H9 (cell line): ENCODE data around the gene PRRG3. TPM values are rescaled to one million over a fixed set of nuclear protein-coding genes. Genes with fewer than 3 reads are reported as not detected.

Experiments used
- DNase-seq: peaks from one replicate; pipeline ENCODE4 v3.0.0-alpha.2; 2017
- H2AFZ ChIP-seq: one replicate; pipeline ENCODE4 v1.6.1; 2013; ENCODE audit warnings: mild to moderate bottlenecking, low read length, control low read depth, moderate library complexity
- H2AK5ac ChIP-seq: 2 replicates; pipeline ENCODE4 v1.6.1; 2013; ENCODE audit warnings: low read length, control low read depth, mixed read lengths; ENCODE audit not compliant: insufficient read length
- H2BK120ac ChIP-seq: one replicate; pipeline ENCODE4 v1.6.1; 2013; ENCODE audit warnings: low read depth, mild to moderate bottlenecking, low read length, control low read depth, inconsistent platforms; ENCODE audit not compliant: poor library complexity, severe bottlenecking
- H2BK12ac ChIP-seq: 2 replicates; pipeline ENCODE4 v1.6.1; 2013; ENCODE audit warnings: low read length, control low read depth, mixed read lengths, low read depth; ENCODE audit not compliant: insufficient read length
- H2BK15ac ChIP-seq: 2 replicates; pipeline ENCODE4 v1.6.1; 2013; ENCODE audit warnings: low read depth, low read length, control low read depth
- H2BK20ac ChIP-seq: one replicate; pipeline ENCODE4 v1.6.1; 2013; ENCODE audit warnings: low read depth, mild to moderate bottlenecking, low read length, control low read depth, inconsistent platforms; ENCODE audit not compliant: poor library complexity, severe bottlenecking
- H2BK5ac ChIP-seq: 2 replicates; pipeline ENCODE4 v1.6.1; 2013; ENCODE audit warnings: low read length, control low read depth, mixed read lengths; ENCODE audit not compliant: insufficient read length
- H3K14ac ChIP-seq: 2 replicates; pipeline ENCODE4 v1.6.1; 2013; ENCODE audit warnings: low read length, control low read depth; ENCODE audit not compliant: insufficient read depth
- H3K18ac ChIP-seq: 2 replicates; pipeline ENCODE4 v1.6.1; 2013; ENCODE audit warnings: low read depth, mild to moderate bottlenecking, mixed read lengths, low read length, control low read depth; ENCODE audit not compliant: insufficient read length
- H3K23ac ChIP-seq: 2 replicates; pipeline ENCODE4 v1.6.1; 2013; ENCODE audit warnings: low read length, control low read depth, mixed read lengths, low read depth; ENCODE audit not compliant: insufficient read length
- H3K23me2 ChIP-seq: 2 replicates; pipeline ENCODE4 v1.6.1; 2013; ENCODE audit warnings: low read depth, mild to moderate bottlenecking, mixed read lengths, low read length, control low read depth; ENCODE audit not compliant: insufficient read length, poor library complexity, severe bottlenecking
- H3K27ac ChIP-seq: 2 replicates; pipeline ENCODE4 v1.5.1; 2013; ENCODE audit warnings: low read length, control low read depth, mixed read lengths, low read depth; ENCODE audit not compliant: insufficient read length
- H3K27me3 ChIP-seq: 2 replicates; pipeline ENCODE4 v1.6.1; 2013; ENCODE audit warnings: low read length, control low read depth, inconsistent platforms; ENCODE audit not compliant: insufficient read depth
- H3K4ac ChIP-seq: 2 replicates; pipeline ENCODE4 v1.6.1; 2013; ENCODE audit warnings: low read depth, mild to moderate bottlenecking, control low read depth, inconsistent platforms, low read length, moderate library complexity
- H3K4me1 ChIP-seq: 2 replicates; pipeline ENCODE4 v1.6.1; 2013; ENCODE audit warnings: low read length, control low read depth, inconsistent platforms; ENCODE audit not compliant: insufficient read depth
- H3K4me2 ChIP-seq: 2 replicates; pipeline ENCODE4 v1.6.1; 2013; ENCODE audit warnings: low read length, control low read depth, mixed read lengths; ENCODE audit not compliant: insufficient read length, insufficient read depth
- H3K56ac ChIP-seq: 2 replicates; pipeline ENCODE4 v1.6.1; 2013; ENCODE audit warnings: low read depth, mild to moderate bottlenecking, mixed read lengths, low read length, control low read depth; ENCODE audit not compliant: insufficient read length
- H3K79me1 ChIP-seq: 2 replicates; pipeline ENCODE4 v1.6.1; 2013; ENCODE audit warnings: low read depth, mild to moderate bottlenecking, moderate library complexity, low read length, control low read depth, inconsistent platforms; ENCODE audit not compliant: insufficient read depth, poor library complexity, severe bottlenecking
- H3K79me2 ChIP-seq: 2 replicates; pipeline ENCODE4 v1.6.1; 2013; ENCODE audit warnings: low read length, control low read depth, inconsistent platforms; ENCODE audit not compliant: insufficient read depth
- H3K9ac ChIP-seq: 2 replicates; pipeline ENCODE4 v1.6.1; 2013; ENCODE audit warnings: low read length, control low read depth, mixed read lengths; ENCODE audit not compliant: insufficient read length; ENCODE audit errors: extremely low read depth
- H3K9me3 ChIP-seq: one replicate; pipeline ENCODE4 v1.6.1; 2013; ENCODE audit warnings: low read depth, low read length, inconsistent platforms; ENCODE audit not compliant: control insufficient read depth
- H3T11ph ChIP-seq: one replicate; pipeline ENCODE4 v1.6.1; 2013; ENCODE audit warnings: mild to moderate bottlenecking, low read length, control low read depth, inconsistent platforms
- H4K20me1 ChIP-seq: one replicate; pipeline ENCODE4 v1.6.1; 2013; ENCODE audit not compliant: control insufficient read depth, insufficient read length, insufficient read depth
- H4K5ac ChIP-seq: 2 replicates; pipeline ENCODE4 v1.6.1; 2013; ENCODE audit warnings: low read depth, mild to moderate bottlenecking, mixed read lengths, low read length, control low read depth; ENCODE audit not compliant: insufficient read length
- H4K8ac ChIP-seq: replicated peaks from 2 replicates; pipeline ENCODE4 v1.6.1; 2013; ENCODE audit warnings: low read length, control low read depth, mixed read lengths, low read depth; ENCODE audit not compliant: insufficient read length
- H4K91ac ChIP-seq: 2 replicates; pipeline ENCODE4 v1.6.1; 2013; ENCODE audit warnings: low read depth, mild to moderate bottlenecking, moderate library complexity, mixed read lengths, low read length, control low read depth; ENCODE audit not compliant: insufficient read length
- H3K27ac Mint-ChIP-seq, 3 experiments: 2 replicates in 2 of 3; 3 replicates in 1 of 3; pipeline ENCODE4 v1.8.0; 2020 to 2021; ENCODE audit warnings: mixed read lengths in 3 of 3, mild to moderate bottlenecking in 1 of 3, moderate library complexity in 1 of 3
- H3K27me3 Mint-ChIP-seq: 2 replicates; pipeline ENCODE4 v1.8.0; 2021; ENCODE audit warnings: low read depth, mild to moderate bottlenecking, moderate library complexity, mixed read lengths
- H3K36me3 Mint-ChIP-seq, 3 experiments: 2 replicates in 2 of 3; 3 replicates in 1 of 3; pipeline ENCODE4 v1.8.0; 2020 to 2021; ENCODE audit warnings: low read depth in 3 of 3, mixed read lengths in 3 of 3; ENCODE audit not compliant: insufficient read depth in 1 of 3
- H3K4me1 Mint-ChIP-seq, 2 experiments: 2 replicates each; pipeline ENCODE4 v1.8.0; 2020; ENCODE audit warnings: mixed read lengths in 2 of 2
- H3K4me3 Mint-ChIP-seq, 2 experiments: 2 replicates in 1 of 2; 3 replicates in 1 of 2; pipeline ENCODE4 v1.8.0; 2020 to 2021; ENCODE audit warnings: mild to moderate bottlenecking in 2 of 2, mixed read lengths in 2 of 2, moderate library complexity in 1 of 2
- H3K9me3 Mint-ChIP-seq, 2 experiments: 2 replicates in 1 of 2; 3 replicates in 1 of 2; pipeline ENCODE4 v1.8.0; 2020; ENCODE audit warnings: mild to moderate bottlenecking in 2 of 2, mixed read lengths in 2 of 2, moderate library complexity in 1 of 2
- CTCF ChIP-seq: fragments of 200-600 bp; sonication (generic); conservative IDR thresholded peaks from 3 replicates; pipeline ENCODE4 v1.8.0; 2021; ENCODE audit warnings: antibody characterized with exemption, mild to moderate bottlenecking
- WGBS: extraction: QIAGEN DNeasy Blood & Tissue Kit; methylation state at CpG from one replicate; pipeline ENCODE4 v1.1.7; 2013; ENCODE audit warnings: missing lambda C conversion rate, low lambda C conversion rate, mixed read lengths; ENCODE audit not compliant: insufficient read length; ENCODE audit errors: extremely low coverage; 5-methylcytosine and 5-hydroxymethylcytosine counted together
- total RNA-seq: library from RNA; stranded (reverse); gene quantifications from 2 replicates; pipeline ENCODE4 v1.2.1, GENCODE V29; 2021

The PRRG3 gene
- total RNA-seq, 1 experiment from 2014 or later = 4.9 TPM

- Histone ChIP-seq H2BK15ac (no peak overlapping the region), H4K5ac (no peak overlapping the region), H4K20me1 (no peaks in the 10 kb centered on the region), H3K27me3 (no peaks in the 10 kb centered on the region), H3K4ac (no peak overlapping the region), H2BK120ac (no peak overlapping the region), H3K9me3 (peaks cover 59% of the 10 kb centered on the region), H3K56ac (no peak overlapping the region), H3K4me2 (no peak overlapping the region), H3K79me1 (no peaks in the 10 kb centered on the region), H3K4me1 (no peaks in the 10 kb centered on the region), H2BK5ac (no peak overlapping the region), H3K23ac (no peak overlapping the region), H3K9ac (no peak overlapping the region), H2AFZ (no peak overlapping the region), H2BK20ac (no peak overlapping the region), H3T11ph (no peak overlapping the region), H4K8ac (no peak overlapping the region), H4K91ac (no peak overlapping the region), H3K23me2 (no peaks in the 10 kb centered on the region), H3K14ac (no peak overlapping the region), H3K79me2 (no peaks in the 10 kb centered on the region), H3K27ac (no peak overlapping the region), H3K18ac (no peak overlapping the region), H2BK12ac (no peak overlapping the region), H2AK5ac (no peak overlapping the region)
- Mint-ChIP-seq H3K9me3 (peaks cover 62% of the 10 kb centered on the region in 2 experiments), H3K27me3 (peaks cover 8% of the 10 kb centered on the region), H3K4me1 (peaks cover 5 to 11% of the 10 kb centered on the region in 2 experiments; a peak in 3 of 4 replicates), H3K4me3 (no peak overlapping the region), H3K36me3 (no peaks in the 10 kb centered on the region; a peak in 2 of 7 replicates), H3K27ac (no peak overlapping the region)
- DNase-seq = no peak
- no peak for TF ChIP-seq CTCF
- no CpG with 5 or more reads among the region's 7 CpGs for WGBS
These were observed 28.0 kb downstream of the PRRG3 start for GRCh38 chrX:151723156-151723760.
